Hepatocyte (in vitro differentiated cells): Measurements from ENCODE around the gene ATP13A2. TPM values are rescaled to one million over a fixed set of nuclear protein-coding genes. Genes with fewer than 3 reads are reported as not detected.

Experiments used
- DNase-seq: peaks from one replicate; pipeline ENCODE4 v3.0.0-alpha.2; 2016; ENCODE audit warnings: low spot score
- H2AFZ ChIP-seq: fragments of 200-600 bp; sonication (generic); 2 replicates; pipeline ENCODE4 v1.6.0; 2016; ENCODE audit warnings: antibody characterized with exemption, mild to moderate bottlenecking
- H3K27ac ChIP-seq: fragments of 200-600 bp; sonication (generic); 2 replicates; pipeline ENCODE4 v1.5.1; 2016; ENCODE audit warnings: mild to moderate bottlenecking
- H3K27me3 ChIP-seq: fragments of 200-600 bp; sonication (generic); 2 replicates; pipeline ENCODE4 v1.6.1; 2016
- H3K36me3 ChIP-seq: fragments of 200-600 bp; sonication (generic); replicated peaks from 2 replicates; pipeline ENCODE4 v1.5.1; 2016; ENCODE audit warnings: low read depth; ENCODE audit not compliant: insufficient read depth
- H3K4me1 ChIP-seq: fragments of 200-600 bp; sonication (generic); 2 replicates; pipeline ENCODE4 v1.5.1; 2016; ENCODE audit warnings: mild to moderate bottlenecking, moderate library complexity; ENCODE audit not compliant: insufficient read depth
- H3K4me2 ChIP-seq: fragments of 200-600 bp; sonication (generic); 2 replicates; pipeline ENCODE4 v1.6.0; 2016
- H3K4me3 ChIP-seq: fragments of 200-600 bp; sonication (generic); 2 replicates; pipeline ENCODE4 v1.5.1; 2016; ENCODE audit warnings: mild to moderate bottlenecking
- H3K79me2 ChIP-seq: fragments of 200-600 bp; sonication (generic); 2 replicates; pipeline ENCODE4 v1.6.0; 2017; ENCODE audit warnings: mild to moderate bottlenecking
- H3K9me2 ChIP-seq: fragments of 200-600 bp; sonication (generic); replicated peaks from 2 replicates; pipeline ENCODE4 v1.6.0; 2017; ENCODE audit warnings: mild to moderate bottlenecking; ENCODE audit not compliant: insufficient read depth
- H3K9me3 ChIP-seq: fragments of 200-600 bp; sonication (generic); 2 replicates; pipeline ENCODE4 v1.5.1; 2016; ENCODE audit warnings: low read depth, mild to moderate bottlenecking
- H4K20me1 ChIP-seq: fragments of 200-600 bp; sonication (generic); 2 replicates; pipeline ENCODE4 v1.6.0; 2016; ENCODE audit warnings: mild to moderate bottlenecking; ENCODE audit not compliant: insufficient read depth, poor library complexity, severe bottlenecking
- EZH2 ChIP-seq: fragments of 200-600 bp; sonication (generic); IDR thresholded peaks from 2 replicates; pipeline ENCODE4 v1.6.1; 2016; ENCODE audit warnings: antibody characterized with exemption, mild to moderate bottlenecking, borderline replicate concordance
- EZH2phosphoT487 ChIP-seq: fragments of 200-600 bp; sonication (generic); IDR thresholded peaks from one replicate; pipeline ENCODE4 v1.6.1; 2018; ENCODE audit warnings: antibody characterized with exemption, mild to moderate bottlenecking, low read depth, moderate library complexity; ENCODE audit not compliant: unreplicated experiment, severe bottlenecking
- WGBS: methylation state at CpG from one replicate; pipeline ENCODE4 v1.1.6; 2016; ENCODE audit warnings: low lambda C conversion rate; ENCODE audit errors: missing lambda C conversion rate; 5-methylcytosine and 5-hydroxymethylcytosine counted together
- polyA plus RNA-seq: library from polyadenylated mRNA; unstranded; fragments of >200 nt; fragmentation: Nextera tagmentation; extraction: Ambion mirVana; gene quantifications from 2 replicates; pipeline ENCODE4 v1.2.1, GENCODE V29; 2016
- total RNA-seq: library from RNA; depleted of rRNA; stranded (reverse); fragments of >200 nt; gene quantifications from 2 replicates; pipeline ENCODE4 v1.2.3, GENCODE V29; 2014
- TF ChIP-seq, protein P1 (sequence below): fragments of 200-600 bp; sonication (generic); IDR thresholded peaks from 2 replicates; pipeline ENCODE4 v1.5.1; 2016; ENCODE audit warnings: antibody characterized with exemption, mild to moderate bottlenecking; ENCODE audit not compliant: poor library complexity

The ATP13A2 gene
- total and polyA plus RNA-seq, 2 experiments from 2014 or later = 30.0 to 52.3 TPM

- no peak for DNase-seq
- no peaks in the 10 kb centered on the region for H3K27me3 ChIP-seq
- no peak overlapping the region for H3K4me3 ChIP-seq
- no peak overlapping the region for H2AFZ ChIP-seq
- H3K4me1 ChIP-seq = no peaks in the 10 kb centered on the region
- 90% methylated on average over 5 of the region's 5 CpGs for WGBS
- no peaks in the 10 kb centered on the region for H4K20me1 ChIP-seq
- TF ChIP-seq EZH2 (no peak), EZH2phosphoT487 (no peak)
- TF ChIP-seq, protein P1, sequence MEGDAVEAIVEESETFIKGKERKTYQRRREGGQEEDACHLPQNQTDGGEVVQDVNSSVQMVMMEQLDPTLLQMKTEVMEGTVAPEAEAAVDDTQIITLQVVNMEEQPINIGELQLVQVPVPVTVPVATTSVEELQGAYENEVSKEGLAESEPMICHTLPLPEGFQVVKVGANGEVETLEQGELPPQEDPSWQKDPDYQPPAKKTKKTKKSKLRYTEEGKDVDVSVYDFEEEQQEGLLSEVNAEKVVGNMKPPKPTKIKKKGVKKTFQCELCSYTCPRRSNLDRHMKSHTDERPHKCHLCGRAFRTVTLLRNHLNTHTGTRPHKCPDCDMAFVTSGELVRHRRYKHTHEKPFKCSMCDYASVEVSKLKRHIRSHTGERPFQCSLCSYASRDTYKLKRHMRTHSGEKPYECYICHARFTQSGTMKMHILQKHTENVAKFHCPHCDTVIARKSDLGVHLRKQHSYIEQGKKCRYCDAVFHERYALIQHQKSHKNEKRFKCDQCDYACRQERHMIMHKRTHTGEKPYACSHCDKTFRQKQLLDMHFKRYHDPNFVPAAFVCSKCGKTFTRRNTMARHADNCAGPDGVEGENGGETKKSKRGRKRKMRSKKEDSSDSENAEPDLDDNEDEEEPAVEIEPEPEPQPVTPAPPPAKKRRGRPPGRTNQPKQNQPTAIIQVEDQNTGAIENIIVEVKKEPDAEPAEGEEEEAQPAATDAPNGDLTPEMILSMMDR = no peak
- H3K9me3 ChIP-seq = no peaks in the 10 kb centered on the region
- H3K79me2 ChIP-seq = no peaks in the 10 kb centered on the region
- no peak overlapping the region for H3K4me2 ChIP-seq
- H3K36me3 ChIP-seq = no peaks in the 10 kb centered on the region
- H3K9me2 ChIP-seq = no peaks in the 10 kb centered on the region
- H3K27ac ChIP-seq = no peak overlapping the region
These were observed 15.7 kb upstream of the ATP13A2 start for GRCh38 chr1:17027403-17027802.

GRCh38 chr1:17024721-17025120 lies 13.0 kb upstream of the ATP13A2 start:
- DNase-seq = no peak
- H3K9me2 ChIP-seq = no peaks in the 10 kb centered on the region
- no peak for TF ChIP-seq EZH2
- TF ChIP-seq, protein P1 = no peak
- H3K4me3 ChIP-seq = no peak overlapping the region
- H3K36me3 ChIP-seq = no peaks in the 10 kb centered on the region
- no peak overlapping the region for H3K4me2 ChIP-seq
- H3K27ac ChIP-seq = no peak overlapping the region
- H3K27me3 ChIP-seq = no peaks in the 10 kb centered on the region
- no peaks in the 10 kb centered on the region for H3K79me2 ChIP-seq
- WGBS = 88% methylated on average over 1 of the region's 1 CpG
- H3K9me3 ChIP-seq = no peaks in the 10 kb centered on the region
- H2AFZ ChIP-seq = no peak overlapping the region
- H4K20me1 ChIP-seq = no peaks in the 10 kb centered on the region
- H3K4me1 ChIP-seq = no peaks in the 10 kb centered on the region

DNA sequence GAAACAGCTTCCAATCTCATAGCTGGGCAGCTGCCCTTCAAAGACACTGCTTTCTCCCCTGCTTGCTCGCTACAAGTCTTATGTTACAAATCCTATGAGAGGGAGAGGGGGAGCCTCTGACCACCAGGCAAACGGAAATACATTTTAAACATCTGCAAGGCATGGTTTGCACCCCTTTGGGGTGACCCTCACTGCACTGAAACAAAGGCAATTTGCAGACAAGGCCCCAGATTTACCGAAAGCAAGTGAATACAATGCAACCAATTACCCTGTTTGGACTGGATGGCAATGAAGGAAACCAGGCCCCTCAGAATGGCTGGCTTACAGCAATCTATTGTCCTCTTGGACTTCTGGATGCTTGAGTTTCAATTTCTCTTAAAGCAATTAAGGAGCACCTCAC lies 11.8 kb upstream of the ATP13A2 start:
- Histone ChIP-seq H2AFZ (no peak overlapping the region), H3K4me1 (no peaks in the 10 kb centered on the region), H3K27ac (no peak overlapping the region), H3K4me3 (no peak overlapping the region), H3K27me3 (no peaks in the 10 kb centered on the region), H3K79me2 (no peaks in the 10 kb centered on the region), H3K9me3 (no peaks in the 10 kb centered on the region), H3K4me2 (no peak overlapping the region), H3K9me2 (no peaks in the 10 kb centered on the region), H3K36me3 (no peaks in the 10 kb centered on the region), H4K20me1 (no peaks in the 10 kb centered on the region)
- TF ChIP-seq, protein P1 = peak; percentile 17
- no peak for TF ChIP-seq EZH2phosphoT487
- TF ChIP-seq EZH2 = no peak
- no peak for DNase-seq
- WGBS = 59% methylated on average over 3 of the region's 3 CpGs

GRCh38 chr1:17023102-17023501 lies 11.4 kb upstream of the ATP13A2 start:
- Histone ChIP-seq H3K79me2 (no peaks in the 10 kb centered on the region), H3K27ac (no peak overlapping the region), H3K4me1 (no peaks in the 10 kb centered on the region), H3K9me2 (no peaks in the 10 kb centered on the region), H2AFZ (no peak overlapping the region), H3K27me3 (no peaks in the 10 kb centered on the region), H3K4me2 (no peak overlapping the region), H3K4me3 (no peak overlapping the region), H3K36me3 (no peaks in the 10 kb centered on the region), H3K9me3 (no peaks in the 10 kb centered on the region), H4K20me1 (no peaks in the 10 kb centered on the region)
- WGBS = 66% methylated on average over 4 of the region's 4 CpGs
- DNase-seq = no peak
- TF ChIP-seq, protein P1 = no peak
- TF ChIP-seq EZH2phosphoT487 = no peak
- TF ChIP-seq EZH2 = no peak
